Panc1 (cell line): ENCODE results near the gene LAMA5. TPM values are rescaled to one million over a fixed set of nuclear protein-coding genes. Genes with fewer than 3 reads are reported as not detected.

ENCODE experiments used
- ATAC-seq: fragments of 200-7000 bp; cut with Tn5 transposase; 2 replicates; pipeline ENCODE4 v1.9.1; 2020; ENCODE audit warnings: mild to moderate bottlenecking, moderate library complexity
- BruUV-seq: library from RNA; stranded (reverse); fragments of 400-500 nt; replicated peaks from 2 replicates; lab custom pipeline; 2021; lab: Mats Ljungman, UMichigan
- CTCF ChIA-PET: fragments of 300-600 bp; sonication (Branson Sonifier 250); formaldehyde crosslinking; loops from one replicate; lab custom pipeline; 2022; ENCODE audit warnings: antibody characterized with exemption; lab: Charles Lee
- POLR2A ChIA-PET: fragments of 300-600 bp; sonication (Branson Sonifier 250); formaldehyde crosslinking; loops from one replicate; lab custom pipeline; 2022; ENCODE audit warnings: antibody characterized with exemption; lab: Charles Lee
- DNase-seq: peaks from one replicate; pipeline ENCODE4 v3.0.0-alpha.2; 2010; ENCODE audit warnings: low read depth, low spot score
- H3K27ac ChIP-seq: 2 replicates; pipeline ENCODE4 v1.5.1; 2011; ENCODE audit warnings: mild to moderate bottlenecking, low read length, inconsistent platforms
- H3K27me3 ChIP-seq: fragments of 200-500 bp; sonication (Bioruptor generic); 2 replicates; pipeline ENCODE4 v1.6.0; 2014; ENCODE audit warnings: low read length, inconsistent platforms; ENCODE audit not compliant: control insufficient read depth, insufficient read depth
- H3K36me3 ChIP-seq: fragments of 200-500 bp; sonication (Bioruptor generic); 2 replicates; pipeline ENCODE4 v1.5.1; 2014; ENCODE audit warnings: inconsistent platforms, mild to moderate bottlenecking, low read length, moderate library complexity; ENCODE audit not compliant: control insufficient read depth, insufficient read depth
- H3K4me1 ChIP-seq: 2 replicates; pipeline ENCODE4 v1.5.1; 2011; ENCODE audit warnings: inconsistent platforms, mild to moderate bottlenecking, low read length, moderate library complexity; ENCODE audit not compliant: control insufficient read depth, insufficient read depth
- H3K4me3 ChIP-seq, 2 experiments: 2 replicates each; pipeline ENCODE4 v1.5.1; 2011 to 2012; ENCODE audit warnings: low read depth in 2 of 2, low read length in 2 of 2, mild to moderate bottlenecking in 2 of 2, inconsistent platforms in 1 of 2, moderate library complexity in 1 of 2
- H3K9me3 ChIP-seq: fragments of 200-500 bp; sonication (Bioruptor generic); 2 replicates; pipeline ENCODE4 v1.5.1; 2014; ENCODE audit warnings: low read depth, mild to moderate bottlenecking, inconsistent platforms, low read length, moderate library complexity; ENCODE audit not compliant: control insufficient read depth, insufficient read depth
- POLR2AphosphoS5 ChIP-seq: IDR thresholded peaks from 2 replicates; pipeline ENCODE4 v1.6.1; 2012; ENCODE audit warnings: mild to moderate bottlenecking, low read depth, low read length, moderate library complexity
- REST ChIP-seq, 2 experiments: IDR thresholded peaks; 2 replicates each; pipeline ENCODE4 v1.6.1; 2011 to 2012; ENCODE audit warnings: low read depth in 2 of 2, control low read depth in 1 of 2, low read length in 1 of 2, mild to moderate bottlenecking in 1 of 2, moderate library complexity in 1 of 2; ENCODE audit not compliant: insufficient read depth in 1 of 2
- SIN3A ChIP-seq: IDR thresholded peaks from 2 replicates; pipeline ENCODE4 v1.6.1; 2012; ENCODE audit warnings: low read depth, mild to moderate bottlenecking, low read length, moderate library complexity, borderline replicate concordance; ENCODE audit not compliant: insufficient read depth
- TCF7L2 ChIP-seq: IDR thresholded peaks from 2 replicates; pipeline ENCODE4 v1.6.1; 2011; ENCODE audit warnings: mild to moderate bottlenecking, low read depth, low read length, inconsistent platforms
- in situ Hi-C: cut with HindIII; loops from 2 replicates; pipeline ENCODE4 v1.10.0; 2016; ENCODE audit warnings: low sequenced_read_pairs, low pct_unique_long_range_greater_than_20kb
- intact Hi-C: fragments of 100-400 bp; cut with micrococcal nuclease; formaldehyde crosslinking; loops from one replicate; pipeline ENCODE4 v1.10.0; 2022; ENCODE audit not compliant: unreplicated experiment
- total RNA-seq: library from RNA; stranded (reverse); gene quantifications from one replicate; pipeline ENCODE4 v1.2.1, GENCODE V29; 2021; ENCODE audit not compliant: unreplicated experiment
- TF ChIP-seq, protein P1 (sequence below): fragments of 450-650 bp; IDR thresholded peaks from 2 replicates; pipeline ENCODE4 v1.5.1; 2017; ENCODE audit warnings: mild to moderate bottlenecking

Gene LAMA5
- total RNA-seq, 1 experiment from 2014 or later = 497 TPM

- POLR2A ChIA-PET = no interaction called here
- H3K9me3 ChIP-seq = no peaks in the 10 kb centered on the region
- H3K4me3 ChIP-seq = no peak overlapping the region
- DNase-seq (no peak), ATAC-seq (no peak)
- CTCF ChIA-PET = no interaction called here
- in situ Hi-C loops (no loop called here), intact Hi-C loops (no loop called here)
- H3K27me3 ChIP-seq = no peaks in the 10 kb centered on the region
- H3K36me3 ChIP-seq = peaks cover 2% of the 10 kb centered on the region; the same call in 1 of the 2 replicates
- no TSS peak for BruUV-seq
- H3K4me1 ChIP-seq = peaks cover 13% of the 10 kb centered on the region
- TF ChIP-seq POLR2AphosphoS5 (no peak), TCF7L2 (no peak), REST (IDR thresholded peaks at IDR 0.05; ENCODE audit: insufficient read depth in 1 of 2, low read depth in 2 of 2, low read length in 1 of 2) (no peak), SIN3A (no peak)
- TF ChIP-seq, protein P1, sequence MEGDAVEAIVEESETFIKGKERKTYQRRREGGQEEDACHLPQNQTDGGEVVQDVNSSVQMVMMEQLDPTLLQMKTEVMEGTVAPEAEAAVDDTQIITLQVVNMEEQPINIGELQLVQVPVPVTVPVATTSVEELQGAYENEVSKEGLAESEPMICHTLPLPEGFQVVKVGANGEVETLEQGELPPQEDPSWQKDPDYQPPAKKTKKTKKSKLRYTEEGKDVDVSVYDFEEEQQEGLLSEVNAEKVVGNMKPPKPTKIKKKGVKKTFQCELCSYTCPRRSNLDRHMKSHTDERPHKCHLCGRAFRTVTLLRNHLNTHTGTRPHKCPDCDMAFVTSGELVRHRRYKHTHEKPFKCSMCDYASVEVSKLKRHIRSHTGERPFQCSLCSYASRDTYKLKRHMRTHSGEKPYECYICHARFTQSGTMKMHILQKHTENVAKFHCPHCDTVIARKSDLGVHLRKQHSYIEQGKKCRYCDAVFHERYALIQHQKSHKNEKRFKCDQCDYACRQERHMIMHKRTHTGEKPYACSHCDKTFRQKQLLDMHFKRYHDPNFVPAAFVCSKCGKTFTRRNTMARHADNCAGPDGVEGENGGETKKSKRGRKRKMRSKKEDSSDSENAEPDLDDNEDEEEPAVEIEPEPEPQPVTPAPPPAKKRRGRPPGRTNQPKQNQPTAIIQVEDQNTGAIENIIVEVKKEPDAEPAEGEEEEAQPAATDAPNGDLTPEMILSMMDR = no peak
- no peak overlapping the region for H3K27ac ChIP-seq
These were observed 26.7 kb upstream of the LAMA5 start for GRCh38 chr20:62393830-62394229.

- Histone ChIP-seq H3K36me3 (peaks cover 6% of the 10 kb centered on the region; the same call in 1 of the 2 replicates), H3K27me3 (no peaks in the 10 kb centered on the region), H3K4me3 (no peak overlapping the region), H3K9me3 (no peaks in the 10 kb centered on the region), H3K27ac (no peak overlapping the region), H3K4me1 (peaks cover 19% of the 10 kb centered on the region)
- intact Hi-C loops (no loop called here), in situ Hi-C loops (no loop called here)
- ATAC-seq = no peak
- BruUV-seq = no TSS peak
- no peak for TF ChIP-seq REST (IDR thresholded peaks at IDR 0.05; ENCODE audit: insufficient read depth in 1 of 2, low read depth in 2 of 2, low read length in 1 of 2)
- TF ChIP-seq POLR2AphosphoS5 = no peak
- POLR2A ChIA-PET = no interaction called here
- DNase-seq = no peak
- CTCF ChIA-PET = no interaction called here
These were observed 26.2 kb upstream of the LAMA5 start for GRCh38 chr20:62393335-62393665.
